K562 (cell line): ENCODE data around the gene CLK3. TPM values are rescaled to one million over a fixed set of nuclear protein-coding genes. Genes with fewer than 3 reads are reported as not detected.

Experiments
- ATAC-seq: fragments of 200-7000 bp; cut with Tn5 transposase; 3 replicates; pipeline ENCODE4 v1.9.1; 2020; ENCODE audit warnings: moderate library complexity
- BruUV-seq: library from RNA; stranded (reverse); fragments of 400-500 nt; replicated peaks from 2 replicates; lab custom pipeline; 2021; lab: Mats Ljungman, UMichigan
- CTCF ChIA-PET: fragments of 300-600 bp; formaldehyde crosslinking; extraction: SDS; loops from one replicate; lab custom pipeline; 2021; ENCODE audit warnings: low intra/inter-chr PET ratio; lab: Yijun Ruan, JAX
- POLR2A ChIA-PET: fragments of 300-600, 350-650 bp; sonication (Branson Sonifier 250); formaldehyde crosslinking; extraction: SDS; loops from one replicate; lab custom pipeline; 2021; ENCODE audit warnings: antibody characterized with exemption, inconsistent platforms; lab: Yijun Ruan, JAX
- DNase-seq, 4 experiments: peaks; one replicate each; pipeline versions ENCODE4 v3.0.0 to v3.0.0-alpha.2; 2011 to 2018; ENCODE audit warnings: low spot score in 3 of 4, mixed read lengths in 3 of 4; ENCODE audit errors: extremely low read depth in 1 of 4
- FAIRE-seq: peaks from 2 replicates; lab custom pipeline; 2011; peaks lifted over from hg19 to GRCh38; lab: Jason Lieb, UNC
- H2AFZ ChIP-seq: 2 replicates; pipeline ENCODE4 v1.6.0; 2011; ENCODE audit warnings: low read depth, low read length, control low read depth, inconsistent platforms
- H3K27ac ChIP-seq: fragments of 200-600 bp; 3 replicates; pipeline ENCODE4 v1.8.0; 2011; ENCODE audit warnings: low read depth, mild to moderate bottlenecking, control low read depth, inconsistent platforms, low read length, moderate library complexity, mixed read lengths; ENCODE audit errors: extremely low read depth
- H3K27me3 ChIP-seq, 2 experiments: fragments of 300-600 bp in 1 of 2; 2 replicates in 1 of 2; 3 replicates in 1 of 2; pipeline versions ENCODE4 v1.6.0 to v1.8.0; 2011; ENCODE audit warnings: inconsistent platforms in 2 of 2, low read length in 2 of 2, mild to moderate bottlenecking in 1 of 2, mixed read lengths in 1 of 2, moderate library complexity in 1 of 2; ENCODE audit not compliant: control insufficient read depth in 2 of 2, insufficient read depth in 2 of 2
- H3K36me3 ChIP-seq: fragments of 300-600 bp; 3 replicates; pipeline ENCODE4 v1.8.0; 2011; ENCODE audit warnings: mild to moderate bottlenecking, low read length, inconsistent platforms; ENCODE audit not compliant: control insufficient read depth, insufficient read depth
- H3K4me1 ChIP-seq, 2 experiments: fragments of 200-600 bp in 1 of 2; replicated peaks in 1 of 2; 2 replicates in 1 of 2; 3 replicates in 1 of 2; pipeline versions ENCODE4 v1.5.1 to v1.8.0; 2011; ENCODE audit warnings: inconsistent platforms in 2 of 2, low read length in 2 of 2, mild to moderate bottlenecking in 1 of 2, mixed read lengths in 1 of 2, moderate library complexity in 1 of 2; ENCODE audit not compliant: control insufficient read depth in 2 of 2, insufficient read depth in 2 of 2
- H3K4me2 ChIP-seq: 2 replicates; pipeline ENCODE4 v1.6.1; 2011; ENCODE audit warnings: low read length, control low read depth, inconsistent platforms, mixed read lengths; ENCODE audit not compliant: insufficient read depth
- H3K4me3 ChIP-seq: fragments of 200-600 bp; sonication (generic), shearing (Covaris generic); 2 replicates; pipeline ENCODE4 v1.5.1; 2016; ENCODE audit warnings: control low read depth, inconsistent platforms
- H3K79me2 ChIP-seq: fragments of 200-600 bp; 3 replicates; pipeline ENCODE4 v1.8.0; 2011; ENCODE audit warnings: low read length, inconsistent platforms; ENCODE audit not compliant: control insufficient read depth, insufficient read depth
- H3K9ac ChIP-seq, 2 experiments: 2 replicates each; pipeline versions ENCODE4 v1.6.0 to v1.6.1; 2011; ENCODE audit warnings: low read depth in 2 of 2, low read length in 2 of 2, control low read depth in 1 of 2, inconsistent platforms in 1 of 2, mild to moderate bottlenecking in 1 of 2, mixed read lengths in 1 of 2; ENCODE audit not compliant: insufficient read depth in 1 of 2
- H3K9me1 ChIP-seq: one replicate; pipeline ENCODE4 v1.6.0; 2011; ENCODE audit warnings: inconsistent platforms, mild to moderate bottlenecking, low read length, moderate library complexity; ENCODE audit not compliant: control insufficient read depth, insufficient read depth
- H3K9me3 ChIP-seq: replicated peaks from 2 replicates; pipeline ENCODE4 v1.5.1; 2011; ENCODE audit warnings: low read depth, low read length, inconsistent platforms; ENCODE audit not compliant: control insufficient read depth, insufficient read depth
- H4K20me1 ChIP-seq: replicated peaks from 2 replicates; pipeline ENCODE4 v1.6.1; 2011; ENCODE audit warnings: low read length, inconsistent platforms, mixed read lengths; ENCODE audit not compliant: control insufficient read depth, insufficient read depth
- BCOR ChIP-seq: fragments of 450-650 bp; IDR thresholded peaks from 2 replicates; pipeline ENCODE4 v1.6.1; 2016
- FOXM1 ChIP-seq, 2 experiments: fragments of 450-650 bp in 1 of 2; sonication (generic) in 1 of 2; formaldehyde crosslinking in 1 of 2; IDR thresholded peaks; 2 replicates each; pipeline versions ENCODE4 v1.6.1 to v1.9.0; 2017 to 2022; ENCODE audit warnings: low read depth in 2 of 2, mild to moderate bottlenecking in 2 of 2, missing genetic modification reagents in 1 of 2, moderate library complexity in 1 of 2
- KDM1A ChIP-seq, 2 experiments: fragments of 450-650 bp; IDR thresholded peaks; 2 replicates each; pipeline ENCODE4 v1.6.1; 2016; ENCODE audit warnings: mild to moderate bottlenecking in 2 of 2
- RBM25 ChIP-seq: fragments of 200-400 bp; formaldehyde crosslinking; IDR thresholded peaks from 2 replicates; pipeline ENCODE4 v1.6.1; 2018; ENCODE audit warnings: low read length, low read depth, moderate library complexity; ENCODE audit not compliant: severe bottlenecking
- SMARCA5 ChIP-seq: fragments of 450-650 bp; IDR thresholded peaks from 2 replicates; pipeline ENCODE4 v1.6.1; 2016
- ZFP36 ChIP-seq: fragments of 150-350 bp; IDR thresholded peaks from 2 replicates; pipeline ENCODE4 v1.6.1; 2018; ENCODE audit warnings: low read length, low read depth; ENCODE audit not compliant: partially characterized antibody
- ZNF239 ChIP-seq: fragments of 250-450 bp; sonication (Bioruptor Pico); IDR thresholded peaks from 2 replicates; pipeline ENCODE4 v1.4.0; 2020; ENCODE audit warnings: mild to moderate bottlenecking
- WGBS: fragments of 100-300 bp; shearing (Covaris generic); methylation state at CpG from one replicate; pipeline ENCODE4 v1.1.6; 2016; ENCODE audit warnings: low coverage, mixed read lengths; ENCODE audit not compliant: insufficient coverage; ENCODE audit errors: missing lambda C conversion rate; 5-methylcytosine and 5-hydroxymethylcytosine counted together
- in situ Hi-C: fragments of 300-500 bp; cut with MboI; formaldehyde crosslinking; loops from 4 replicates; pipeline ENCODE4 v1.15.0; 2018; ENCODE audit warnings: inconsistent platforms, mixed read lengths
- intact Hi-C: fragments of 100-400 bp; cut with micrococcal nuclease; formaldehyde crosslinking; loops from 2 replicates; pipeline ENCODE4 v1.14.2; 2022
- polyA plus RNA-seq, 8 experiments: library from polyadenylated mRNA; depleted of rRNA in 4 of 8; stranded (reverse) in 5 of 8; unstranded in 3 of 8; fragments of >200 nt; fragmentation: Nextera tagmentation in 2 of 8; fragmentation: Illumina TruSeq in 1 of 8; extraction: Ambion mirVana in 2 of 8; extraction: Trizol in 1 of 8; gene quantifications; 2 replicates each; pipeline versions ENCODE4 v1.2.1 to v1.2.3, GENCODE V29; 2011 to 2014; ENCODE audit warnings: inconsistent platforms in 1 of 8, missing spikeins in 1 of 8
- total RNA-seq, 7 experiments: library from RNA; depleted of rRNA in 6 of 7; stranded (reverse); fragments of >200 nt in 6 of 7; fragmentation: Illumina TruSeq in 2 of 7; extraction: Trizol in 2 of 7; gene quantifications; 2 replicates each; pipeline versions ENCODE4 v1.2.1 to v1.2.3, GENCODE V29; 2011 to 2021; ENCODE audit warnings: low replicate concordance in 1 of 7

Gene CLK3
- total and polyA plus RNA-seq, 9 of the 15 experiments (the other 6 are each of a cell fraction or from before 2014, with no cell fraction given): 1.2 to 95.2 (median 51.7) TPM

DNA sequence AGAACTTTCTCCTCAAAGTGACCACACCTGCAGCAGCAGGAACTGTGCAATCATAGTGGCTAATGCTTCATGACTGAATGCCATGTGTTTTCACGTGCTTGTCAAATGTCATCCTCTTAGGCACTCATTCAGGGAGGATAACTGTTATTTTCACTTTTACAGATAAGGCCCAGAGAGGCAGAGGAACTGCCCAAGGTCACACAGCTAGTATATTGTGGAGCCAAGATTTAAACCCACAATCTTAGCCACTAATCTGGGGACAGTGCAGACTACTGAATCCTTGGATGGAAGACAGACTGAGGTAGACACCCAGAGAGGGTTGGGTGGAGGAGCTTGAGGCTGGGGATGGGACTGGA lies 9.9 kb upstream of the CLK3 start:
- intact Hi-C loops (no loop called here), in situ Hi-C loops (no loop called here)
- no TSS peak for BruUV-seq
- H3K79me2 ChIP-seq: no peaks in the 10 kb centered on the region
- WGBS: 0% methylated on average over 1 of the region's 1 CpG
- peaks cover 13 to 50% of the 10 kb centered on the region in 2 experiments for H3K4me1 ChIP-seq
- ATAC-seq (no peak), FAIRE-seq (no peak), DNase-seq (no peak)
- peaks cover 7% of the 10 kb centered on the region for H4K20me1 ChIP-seq
- TF ChIP-seq FOXM1 (IDR thresholded peaks at IDR 0.05; ENCODE audit: low read depth): no peak
- TF ChIP-seq FOXM1 (CRISPR knock-in tag; IDR thresholded peaks at IDR 0.05; ENCODE audit: low read depth): no peak
- TF ChIP-seq RBM25: peak; percentile 66
- TF ChIP-seq ZFP36: peak; percentile 85
- TF ChIP-seq SMARCA5: 0 out of 2 replicates have a peak, but pooled peaks have one; percentile 36
- peak; percentile 84 for TF ChIP-seq BCOR
- no peak for TF ChIP-seq ZNF239 (CRISPR knock-in tag)
- no peak; a peak in 2 of 4 replicates for TF ChIP-seq KDM1A (IDR thresholded peaks at IDR 0.05)
- no peak overlapping the region for H3K4me3 ChIP-seq
- no peak overlapping the region for H3K9ac ChIP-seq
- ChIA-PET CTCF (no interaction called here), POLR2A (interaction anchor here (0.6 to 1.3 kb wide), 2 partner anchors 10 to 14 kb away, joined by 3 to 5 read pairs; partner anchors contain the start of gene CLK3)
- no peaks in the 10 kb centered on the region for H3K36me3 ChIP-seq
- no peaks in the 10 kb centered on the region for H3K9me3 ChIP-seq
- no peaks in the 10 kb centered on the region for H3K9me1 ChIP-seq
- H3K4me2 ChIP-seq: no peak overlapping the region
- no peak overlapping the region for H3K27ac ChIP-seq
- no peak overlapping the region for H2AFZ ChIP-seq
- peaks cover 0 to 11% of the 10 kb centered on the region in 2 experiments; a peak in 1 of 5 replicates for H3K27me3 ChIP-seq
